ENCODE data around the gene NIP7.
"Not testable (repeated sequence)": the region's sequence is repeated elsewhere in the genome, so short reads cannot be mapped to it uniquely, and the experiment has no call there.

NIP7 gene

DNA sequence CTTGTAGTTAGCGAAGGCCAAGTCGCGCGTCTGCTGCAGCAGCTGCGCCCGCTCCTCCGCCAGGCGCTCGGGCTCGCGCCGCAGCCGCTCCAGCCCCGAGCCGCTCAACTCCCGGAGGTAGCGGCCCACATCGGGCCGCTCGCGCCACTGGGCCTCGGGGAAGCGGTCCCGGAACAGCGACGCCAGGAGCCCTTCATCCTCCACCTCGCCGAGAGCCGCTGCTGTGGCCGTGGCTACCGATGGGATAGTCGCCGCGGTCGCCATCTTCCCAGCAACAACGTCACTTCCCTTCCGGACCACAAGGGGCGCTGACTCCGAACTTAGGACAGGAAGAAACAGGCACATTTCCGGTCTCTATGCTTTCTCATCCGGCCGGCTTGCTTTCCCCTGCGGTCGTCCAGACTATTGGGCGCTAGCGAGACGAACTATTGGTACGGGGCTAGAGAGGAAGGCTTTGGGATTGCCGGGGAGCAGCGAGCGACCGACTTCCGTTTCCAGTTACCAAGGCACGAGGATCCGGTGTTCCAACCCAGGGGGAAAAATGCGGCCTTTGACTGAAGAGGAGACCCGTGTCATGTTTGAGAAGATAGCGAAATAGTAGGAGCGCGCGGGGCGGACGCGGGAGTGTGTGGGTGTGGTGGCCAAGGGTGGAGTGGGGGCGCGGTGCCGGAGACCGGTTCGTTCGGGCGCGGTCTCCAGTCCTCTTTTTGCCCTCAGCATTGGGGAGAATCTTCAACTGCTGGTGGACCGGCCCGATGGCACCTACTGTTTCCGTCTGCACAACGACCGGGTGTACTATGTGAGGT is at the start of gene NIP7, which contains the start of gene COG8:
TSS of gene NIP7 (plus strand) at position 484 of the 806 bp plus-strand sequence. CDS start at position 542, 58 bp downstream.
TSS of gene COG8 (minus strand) at position 276 of the 806 bp plus-strand sequence. CDS start at position 264, 12 bp downstream.
- DNase-seq = peak; percentile 94 to 99

- not testable (repeated sequence) for DNase-seq
Observed at GRCh38 chr16:69291657-69292056, 47.9 kb upstream of the NIP7 start.

DNA sequence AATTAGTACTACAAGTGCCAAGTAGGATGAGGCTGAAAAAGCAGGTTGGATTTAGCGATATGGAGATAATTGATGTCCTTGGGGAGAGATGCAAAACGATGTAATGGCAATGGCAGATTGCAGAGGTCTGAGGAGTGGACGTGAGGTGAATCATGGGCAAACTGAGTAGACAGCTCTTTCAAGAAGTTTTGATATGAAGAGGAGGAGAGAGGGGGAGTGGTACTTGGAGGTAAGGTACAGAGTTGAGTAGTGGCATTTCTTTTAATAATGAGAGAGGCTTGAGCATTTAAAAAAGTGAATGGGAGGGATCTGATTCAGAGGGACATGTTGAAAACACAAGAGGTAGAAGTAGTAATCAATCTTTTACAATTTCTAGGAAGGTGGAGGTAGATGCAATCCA is 46.2 kb upstream of the NIP7 start:
- DNase-seq = no peak

DNA sequence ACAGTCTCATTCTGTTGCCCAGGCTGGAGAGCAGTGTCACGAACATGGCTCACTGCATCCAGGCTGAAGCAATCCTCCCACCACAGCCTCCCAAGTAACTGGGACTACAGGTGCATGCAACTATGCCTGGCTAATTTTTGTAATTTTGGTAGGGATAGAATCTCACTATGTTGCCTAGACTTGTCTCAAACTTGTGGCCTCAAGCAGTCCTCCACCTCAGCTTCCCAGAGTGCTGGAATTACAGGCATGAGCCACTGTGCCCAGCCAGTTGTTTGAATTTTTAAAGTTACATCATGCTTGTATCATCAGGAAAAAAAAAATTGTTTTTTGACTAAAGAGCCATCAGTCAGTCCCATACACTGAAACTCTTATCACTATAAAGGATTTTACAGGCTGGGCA is 45.5 kb upstream of the NIP7 start:
- no peak for DNase-seq

- DNase-seq = not testable (repeated sequence)
Observed at GRCh38 chr16:69296771-69297170, 42.8 kb upstream of the NIP7 start.

GRCh38 chr16:69298261-69298660 is 41.3 kb upstream of the NIP7 start:
- no peak for DNase-seq

GRCh38 chr16:69301187-69301586 is 38.4 kb upstream of the NIP7 start:
- DNase-seq = no peak

DNA sequence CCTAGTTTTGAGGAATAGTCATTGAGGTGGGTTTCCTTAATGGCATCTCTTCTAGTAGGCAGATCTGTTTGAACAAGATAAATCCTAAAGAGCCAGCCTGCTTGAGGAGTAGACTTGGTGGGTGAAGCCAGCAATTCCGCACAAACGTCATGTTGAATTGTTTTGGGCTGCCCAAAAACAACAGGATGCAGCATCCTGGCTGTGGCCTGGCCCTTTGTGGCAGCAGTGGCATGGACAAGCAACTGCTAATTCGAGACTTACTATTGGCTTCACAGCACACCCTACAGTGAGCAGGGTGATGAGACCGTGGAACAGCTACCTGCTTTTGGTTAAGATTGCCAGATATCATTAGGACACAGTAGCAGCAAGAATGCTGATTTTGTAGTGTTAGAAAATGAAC is 37.7 kb upstream of the NIP7 start:
- DNase-seq = no peak

DNA sequence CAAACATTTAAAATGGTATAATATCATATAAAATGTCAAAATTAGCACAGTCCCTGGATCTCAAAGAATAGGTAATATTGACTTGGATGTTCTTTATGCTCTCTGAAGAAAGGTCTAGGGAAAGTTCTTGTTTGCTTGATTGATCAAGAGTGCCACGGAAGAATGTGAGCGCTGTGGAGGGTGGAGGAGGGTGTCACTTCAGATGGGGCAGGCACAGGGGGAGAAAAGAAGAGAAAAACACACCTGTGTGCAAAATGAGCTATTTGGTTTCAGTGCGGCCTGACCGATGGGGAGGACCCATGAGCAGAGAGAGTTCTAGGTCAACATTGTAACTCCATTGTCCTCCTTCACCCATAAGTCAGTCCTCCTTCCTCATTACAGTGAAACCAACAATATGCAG is 37.3 kb upstream of the NIP7 start:
- no peak for DNase-seq

DNA sequence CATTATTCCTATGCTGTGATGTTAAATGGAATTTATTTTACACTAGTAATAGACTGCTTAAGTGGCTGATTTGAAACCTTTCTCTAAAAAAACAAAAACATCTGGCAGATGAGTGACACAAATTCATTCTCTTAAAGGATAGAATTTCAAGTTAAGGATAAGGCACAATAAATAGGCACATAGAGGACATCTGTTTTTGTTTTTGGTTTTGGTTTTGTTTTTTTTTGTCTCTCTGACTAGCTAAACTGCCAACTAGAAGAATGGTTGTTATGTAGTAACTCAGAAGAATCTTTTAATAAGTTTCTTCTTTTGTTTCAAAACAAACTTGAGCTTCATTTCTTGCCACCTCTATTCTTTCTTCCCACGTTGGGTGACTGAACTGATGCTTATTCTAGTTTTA is 33.5 kb upstream of the NIP7 start:
- DNase-seq = no peak

GRCh38 chr16:69307091-69307490 is 32.5 kb upstream of the NIP7 start:
- DNase-seq = no peak

GRCh38 chr16:69307856-69308255 is 31.7 kb upstream of the NIP7 start:
- DNase-seq = no peak

GRCh38 chr16:69309316-69309715 is 30.3 kb upstream of the NIP7 start:
- DNase-seq = no peak

GRCh38 chr16:69310653-69311532 is 28.7 kb upstream of the NIP7 start, which contains the start of gene VPS4A:
VPS4A (plus strand) TSS chr16:69311350; CDS start chr16:69311512, 162 bp downstream.
- peak; percentile 71 to 91 for DNase-seq

GRCh38 chr16:69311533-69312387 is 27.8 kb upstream of the NIP7 start:
- DNase-seq = peak in 1 of 2 experiments; percentile 45

GRCh38 chr16:69313469-69313868 is 26.1 kb upstream of the NIP7 start:
- no peak for DNase-seq

DNA sequence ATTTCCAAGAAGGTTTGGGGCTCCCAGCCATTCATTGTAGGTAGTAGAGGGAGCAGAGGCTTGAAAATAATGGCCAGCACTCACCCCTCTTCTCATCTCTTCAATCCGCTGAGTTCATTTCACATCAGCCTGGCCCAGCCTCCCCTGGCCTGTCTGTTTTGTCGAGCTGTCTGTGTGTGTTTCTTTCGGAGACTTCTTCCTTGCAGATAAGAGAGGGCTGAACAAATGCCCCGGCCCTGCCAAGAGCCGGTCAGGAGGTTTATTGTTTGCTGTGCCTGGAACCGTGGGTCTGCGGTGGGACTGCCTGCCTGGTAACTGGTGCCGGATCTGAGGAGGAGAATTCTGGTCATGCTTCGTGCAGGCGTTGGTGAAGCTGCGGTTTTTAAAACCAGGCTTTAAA is 25.0 kb upstream of the NIP7 start:
- DNase-seq = no peak

DNA sequence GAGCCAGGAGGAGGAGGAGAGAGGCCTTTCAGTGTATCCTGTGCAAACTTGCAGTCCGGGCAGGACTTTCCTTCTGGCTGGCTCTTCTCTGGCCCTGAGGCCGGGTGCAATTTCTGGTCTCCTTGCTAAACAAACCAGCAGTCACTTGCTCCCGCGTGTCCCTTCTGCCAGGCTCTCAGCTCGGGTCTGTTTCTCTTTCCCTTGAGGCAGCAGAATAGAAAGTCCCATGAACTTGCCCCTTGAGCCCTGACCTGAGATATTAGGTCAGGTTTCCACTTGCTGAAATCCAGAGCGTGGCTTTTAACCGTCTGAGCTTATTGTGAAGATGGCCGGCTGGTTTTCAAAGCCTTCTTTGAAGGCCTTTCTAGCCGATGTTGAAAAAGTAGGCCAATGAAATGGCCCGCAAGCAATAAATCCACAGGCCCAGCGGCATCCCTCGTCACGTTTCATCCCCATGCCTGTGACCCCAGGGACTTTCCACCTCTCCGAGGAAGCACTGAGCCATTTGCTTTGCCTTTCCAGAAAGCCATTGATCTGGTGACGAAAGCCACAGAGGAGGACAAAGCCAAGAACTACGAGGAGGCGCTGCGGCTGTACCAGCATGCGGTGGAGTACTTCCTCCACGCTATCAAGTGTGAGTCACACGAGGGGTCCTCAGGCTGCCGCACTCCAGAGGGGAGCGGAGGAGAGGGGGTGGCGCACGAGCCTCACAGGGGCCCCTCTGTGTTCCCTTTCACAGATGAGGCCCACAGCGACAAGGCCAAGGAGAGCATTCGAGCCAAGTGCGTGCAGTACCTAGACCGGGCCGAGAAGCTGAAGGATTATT is 23.9 kb upstream of the NIP7 start:
- DNase-seq = no peak

GRCh38 chr16:69316595-69317034 is 23.0 kb upstream of the NIP7 start:
- no peak for DNase-seq

GRCh38 chr16:69318177-69318910 is 21.2 kb upstream of the NIP7 start:
- DNase-seq = no peak

DNA sequence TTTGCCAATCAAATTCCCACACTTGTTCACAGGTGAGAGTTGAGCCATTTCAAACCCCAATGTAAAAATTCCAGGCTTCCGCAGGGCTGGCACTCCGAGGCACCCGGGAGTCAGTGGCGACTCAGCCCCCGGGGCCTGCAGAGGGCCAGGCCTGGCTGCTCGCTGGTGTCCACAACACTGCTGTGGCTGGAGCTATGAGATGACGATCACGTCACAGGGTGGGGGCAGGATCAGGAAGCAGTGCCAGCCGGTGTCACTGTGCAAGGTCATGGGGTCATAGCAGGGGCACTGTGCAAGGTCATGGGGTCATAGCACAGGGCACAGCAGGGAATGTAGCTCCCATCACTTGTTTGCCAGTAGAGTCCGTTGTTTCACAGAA is 20.7 kb upstream of the NIP7 start:
- DNase-seq = no peak
